Glutamatergic neuron (in vitro differentiated cells): ENCODE measurements around the gene NRCAM. TPM values are rescaled to one million over a fixed set of nuclear protein-coding genes. Genes with fewer than 3 reads are reported as not detected.
A peak's percentile ranks its signal among the peaks of the same experiment; 100 is the strongest.

Experiments used
- DNase-seq: peaks from one replicate; pipeline ENCODE4 v3.0.0; 2022
- H3K27ac Mint-ChIP-seq: one replicate; pipeline ENCODE4 v1.8.0; 2020; ENCODE audit warnings: mild to moderate bottlenecking, mixed read lengths, inconsistent platforms; ENCODE audit not compliant: unreplicated experiment
- H3K27me3 Mint-ChIP-seq: one replicate; pipeline ENCODE4 v1.8.0; 2020; ENCODE audit warnings: mild to moderate bottlenecking, moderate library complexity, mixed read lengths, inconsistent platforms; ENCODE audit not compliant: unreplicated experiment
- H3K36me3 Mint-ChIP-seq: one replicate; pipeline ENCODE4 v1.8.0; 2020; ENCODE audit warnings: mild to moderate bottlenecking, mixed read lengths, inconsistent platforms; ENCODE audit not compliant: unreplicated experiment
- H3K4me1 Mint-ChIP-seq: one replicate; pipeline ENCODE4 v1.8.0; 2020; ENCODE audit warnings: mild to moderate bottlenecking, low read depth, mixed read lengths, inconsistent platforms; ENCODE audit not compliant: unreplicated experiment
- H3K4me3 Mint-ChIP-seq: one replicate; pipeline ENCODE4 v1.8.0; 2020; ENCODE audit warnings: mild to moderate bottlenecking, mixed read lengths, inconsistent platforms; ENCODE audit not compliant: unreplicated experiment
- H3K9me3 Mint-ChIP-seq: one replicate; pipeline ENCODE4 v1.8.0; 2020; ENCODE audit warnings: mild to moderate bottlenecking, moderate library complexity, mixed read lengths, inconsistent platforms; ENCODE audit not compliant: unreplicated experiment
- CTCF ChIP-seq: fragments of 200-600 bp; sonication (generic); IDR thresholded peaks from one replicate; pipeline ENCODE4 v1.5.0; 2021; ENCODE audit not compliant: partially characterized antibody, unreplicated experiment
- total RNA-seq: library from RNA; stranded (reverse); fragmentation: NEBNext Ultra II Directional; extraction: Animal tissue kit (Norgen Biotek cat#: 25700); gene quantifications from one replicate; pipeline ENCODE4 v1.2.1, GENCODE V29; 2021; ENCODE audit not compliant: unreplicated experiment

Gene NRCAM
- total RNA-seq, 1 donor from 2014 or later = 120 TPM

GRCh38 chr7:108167460-108167859 lies 288.8 kb downstream of the NRCAM start:
- no peak overlapping the region for H3K27ac Mint-ChIP-seq
- H3K27me3 Mint-ChIP-seq = no peaks in the 10 kb centered on the region
- peaks cover 2% of the 10 kb centered on the region for H3K9me3 Mint-ChIP-seq
- no peak overlapping the region for H3K4me3 Mint-ChIP-seq
- peaks cover 5% of the 10 kb centered on the region for H3K36me3 Mint-ChIP-seq
- no peak for DNase-seq
- no peak for TF ChIP-seq CTCF
- no peaks in the 10 kb centered on the region for H3K4me1 Mint-ChIP-seq

- TF ChIP-seq CTCF = no peak
- H3K27me3 Mint-ChIP-seq = no peaks in the 10 kb centered on the region
- H3K27ac Mint-ChIP-seq = no peak overlapping the region
- DNase-seq = no peak
- no peak overlapping the region for H3K4me3 Mint-ChIP-seq
- H3K36me3 Mint-ChIP-seq = peaks cover 5% of the 10 kb centered on the region
- H3K9me3 Mint-ChIP-seq = peaks cover 2% of the 10 kb centered on the region
- H3K4me1 Mint-ChIP-seq = no peaks in the 10 kb centered on the region
Measured at GRCh38 chr7:108166687-108167086, 289.5 kb downstream of the NRCAM start.

- Mint-ChIP-seq H3K27me3 (no peaks in the 10 kb centered on the region), H3K27ac (no peak overlapping the region), H3K9me3 (peaks cover 2% of the 10 kb centered on the region), H3K4me1 (no peaks in the 10 kb centered on the region), H3K36me3 (peaks cover 5% of the 10 kb centered on the region), H3K4me3 (no peak overlapping the region)
- no peak for DNase-seq
- TF ChIP-seq CTCF = no peak
Measured at GRCh38 chr7:108165723-108166122, 290.5 kb downstream of the NRCAM start.

- Mint-ChIP-seq H3K27me3 (no peaks in the 10 kb centered on the region), H3K4me1 (no peaks in the 10 kb centered on the region), H3K27ac (no peak overlapping the region), H3K4me3 (no peak overlapping the region), H3K9me3 (peaks cover 2% of the 10 kb centered on the region), H3K36me3 (peaks cover 5% of the 10 kb centered on the region)
- TF ChIP-seq CTCF = peak; percentile 19
- no peak for DNase-seq
Measured at GRCh38 chr7:108164946-108165345, 291.3 kb downstream of the NRCAM start.

GRCh38 chr7:108164342-108164741 lies 291.9 kb downstream of the NRCAM start:
- DNase-seq = no peak
- no peaks in the 10 kb centered on the region for H3K4me1 Mint-ChIP-seq
- no peaks in the 10 kb centered on the region for H3K27me3 Mint-ChIP-seq
- H3K4me3 Mint-ChIP-seq = no peak overlapping the region
- no peak overlapping the region for H3K27ac Mint-ChIP-seq
- peaks cover 5% of the 10 kb centered on the region for H3K36me3 Mint-ChIP-seq
- no peak for TF ChIP-seq CTCF
- peaks cover 2% of the 10 kb centered on the region for H3K9me3 Mint-ChIP-seq
